HEK293T (cell line): ENCODE results near the gene SKIC8.

Experiments used
- CTCF ChIA-PET: fragments of 350-600 bp; formaldehyde crosslinking; extraction: SDS; loops from one replicate; lab custom pipeline; 2021; ENCODE audit warnings: antibody characterized with exemption, inconsistent platforms; lab: Yijun Ruan, JAX
- POLR2A ChIA-PET: fragments of 350-600 bp; formaldehyde crosslinking; extraction: SDS; loops from one replicate; lab custom pipeline; 2020; ENCODE audit warnings: antibody characterized with exemption, inconsistent platforms; lab: Yijun Ruan, JAX
- DNase-seq: peaks from one replicate; pipeline ENCODE4 v3.0.0; 2012; ENCODE audit warnings: mixed read lengths; ENCODE audit errors: extremely low spot score
- ARNT ChIP-seq: fragments of 450-650 bp; IDR thresholded peaks from 2 replicates; pipeline ENCODE4 v1.6.1; 2017; ENCODE audit warnings: mild to moderate bottlenecking
- BHLHE40 ChIP-seq: fragments of 450-650 bp; IDR thresholded peaks from 2 replicates; pipeline ENCODE4 v1.6.1; 2016; ENCODE audit warnings: mild to moderate bottlenecking, moderate library complexity, borderline replicate concordance
- CTBP1 ChIP-seq: fragments of 450-650 bp; IDR thresholded peaks from 2 replicates; pipeline ENCODE4 v1.6.1; 2016; ENCODE audit warnings: borderline replicate concordance
- ELF4 ChIP-seq: fragments of 450-650 bp; IDR thresholded peaks from 2 replicates; pipeline ENCODE4 v1.6.1; 2017; ENCODE audit warnings: antibody characterized with exemption
- FOXA1 ChIP-seq: fragments of 450-650 bp; IDR thresholded peaks from 2 replicates; pipeline ENCODE4 v1.6.1; 2016; ENCODE audit warnings: mild to moderate bottlenecking
- FOXK2 ChIP-seq: fragments of 450-650 bp; IDR thresholded peaks from 2 replicates; pipeline ENCODE4 v1.6.1; 2016; ENCODE audit warnings: mild to moderate bottlenecking
- FOXM1 ChIP-seq: fragments of 450-650 bp; IDR thresholded peaks from 2 replicates; pipeline ENCODE4 v1.6.1; 2017; ENCODE audit warnings: mild to moderate bottlenecking, borderline replicate concordance
- HDGF ChIP-seq: fragments of 450-650 bp; IDR thresholded peaks from 2 replicates; pipeline ENCODE4 v1.6.1; 2017; ENCODE audit warnings: antibody characterized with exemption, borderline replicate concordance
- L3MBTL2 ChIP-seq: fragments of 450-650 bp; conservative IDR thresholded peaks from 2 replicates; pipeline ENCODE4 v1.6.1; 2016; ENCODE audit warnings: mild to moderate bottlenecking
- LEF1 ChIP-seq: fragments of 450-650 bp; IDR thresholded peaks from 2 replicates; pipeline ENCODE4 v1.6.1; 2017; ENCODE audit warnings: mild to moderate bottlenecking, borderline replicate concordance
- NFRKB ChIP-seq: fragments of 450-650 bp; IDR thresholded peaks from 2 replicates; pipeline ENCODE4 v1.6.1; 2016; ENCODE audit warnings: mild to moderate bottlenecking, moderate library complexity
- PKNOX1 ChIP-seq: fragments of 450-650 bp; IDR thresholded peaks from 2 replicates; pipeline ENCODE4 v1.6.1; 2016
- SP1 ChIP-seq: fragments of 450-650 bp; IDR thresholded peaks from 2 replicates; pipeline ENCODE4 v1.6.1; 2017
- SUZ12 ChIP-seq: fragments of 450-650 bp; IDR thresholded peaks from 2 replicates; pipeline ENCODE4 v1.6.1; 2016; ENCODE audit warnings: mild to moderate bottlenecking
- TARDBP ChIP-seq: fragments of 450-650 bp; IDR thresholded peaks from 2 replicates; pipeline ENCODE4 v1.6.1; 2016
- ZNF384 ChIP-seq: fragments of 450-650 bp; IDR thresholded peaks from 2 replicates; pipeline ENCODE4 v1.6.1; 2016

Gene SKIC8

DNA sequence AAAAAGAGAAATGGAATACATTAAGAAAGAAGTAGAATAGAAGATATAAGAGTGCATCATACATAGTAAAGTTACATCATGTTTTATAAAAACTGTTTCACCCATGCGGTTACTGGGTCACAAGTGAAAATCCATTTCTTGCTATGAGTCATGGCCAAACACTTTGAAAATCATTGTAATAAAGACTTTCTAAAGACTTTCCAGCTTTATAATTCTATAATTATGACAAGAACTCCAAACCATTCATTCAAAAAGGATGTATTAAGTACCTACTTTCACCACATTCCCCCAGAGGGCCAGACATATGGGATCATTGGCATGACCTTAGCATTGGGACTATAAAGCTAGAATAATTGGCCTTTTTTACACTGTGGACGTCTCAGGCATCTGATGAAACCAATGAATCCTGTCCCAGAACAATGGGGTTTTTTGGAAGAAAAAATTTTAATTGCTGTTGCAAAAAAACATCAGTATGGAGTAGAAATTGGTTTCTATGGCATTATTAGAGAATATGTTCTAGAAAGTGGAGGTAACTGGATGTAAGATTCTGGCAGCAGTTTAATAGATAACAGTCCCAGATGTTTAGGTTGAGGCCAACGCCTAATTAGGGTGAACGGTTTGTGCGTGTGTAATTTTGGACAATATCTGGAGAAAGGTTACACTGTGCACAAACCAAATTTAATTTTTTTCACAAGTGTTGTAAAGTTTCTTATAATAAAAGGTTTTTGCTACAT is 3.3 kb upstream of the SKIC8 start:
- ChIA-PET CTCF (no interaction called here), POLR2A (interaction anchor here (2.1 kb wide), 1 partner anchor 135 kb away, joined by 5 read pairs; no protein-coding TSS in a partner anchor)
- no peak for DNase-seq
- no peak for TF ChIP-seq BHLHE40
- TF ChIP-seq ZNF384: no peak
- no peak for TF ChIP-seq FOXA1
- TF ChIP-seq TARDBP: no peak
- TF ChIP-seq SUZ12: no peak
- no peak for TF ChIP-seq FOXM1
- no peak for TF ChIP-seq ELF4
- no peak for TF ChIP-seq HDGF
- no peak for TF ChIP-seq NFRKB
- TF ChIP-seq CTBP1: no peak
- no peak for TF ChIP-seq LEF1
- TF ChIP-seq FOXK2: no peak
- TF ChIP-seq ARNT: no peak
- TF ChIP-seq PKNOX1: no peak
- TF ChIP-seq SP1: no peak

GRCh38 chr15:78301828-78302227 is 2.4 kb upstream of the SKIC8 start:
- TF ChIP-seq ZNF384 (no peak), FOXM1 (no peak), SUZ12 (no peak), L3MBTL2 (no peak), CTBP1 (no peak), FOXK2 (no peak), PKNOX1 (no peak), BHLHE40 (no peak), NFRKB (no peak), HDGF (no peak), ARNT (no peak), TARDBP (no peak), ELF4 (no peak), LEF1 (no peak), SP1 (no peak), FOXA1 (no peak)
- ChIA-PET CTCF (interaction anchor here (0.6 kb wide), 1 partner anchor 116 kb away, joined by 3 read pairs; no protein-coding TSS in a partner anchor), POLR2A (interaction anchor here (2.1 kb wide), 1 partner anchor 136 kb away, joined by 5 read pairs; no protein-coding TSS in a partner anchor)
- DNase-seq: no peak

GRCh38 chr15:78301326-78301725 is 1.9 kb upstream of the SKIC8 start:
- POLR2A ChIA-PET: interaction anchor here (2.1 to 2.4 kb wide), 2 partner anchors 7 to 136 kb away, joined by 5 to 31 read pairs; no protein-coding TSS in a partner anchor
- CTCF ChIA-PET: no interaction called here
- TF ChIP-seq SUZ12 (no peak), SP1 (no peak), ELF4 (no peak), ARNT (no peak)
- DNase-seq: no peak

GRCh38 chr15:78292219-78292618 is 7.2 kb downstream of the SKIC8 start:
- POLR2A ChIA-PET: interaction anchor here (1.0 kb wide), 1 partner anchor 10 kb away, joined by 3 read pairs; no protein-coding TSS in a partner anchor
- DNase-seq: no peak
- TF ChIP-seq CTBP1: no peak
- no peak for TF ChIP-seq PKNOX1
- no peak for TF ChIP-seq BHLHE40
- no peak for TF ChIP-seq SP1
- no peak for TF ChIP-seq FOXA1
- TF ChIP-seq NFRKB: no peak
- TF ChIP-seq LEF1: no peak
- no peak for TF ChIP-seq SUZ12
- no peak for TF ChIP-seq ELF4
- no peak for TF ChIP-seq FOXM1
- no peak for TF ChIP-seq ZNF384
- no peak for TF ChIP-seq L3MBTL2
- TF ChIP-seq HDGF: no peak
- no peak for TF ChIP-seq TARDBP
- CTCF ChIA-PET: no interaction called here

GRCh38 chr15:78291698-78292097 is 7.7 kb downstream of the SKIC8 start:
- DNase-seq: no peak
- ChIA-PET CTCF (interaction anchor here (0.6 kb wide), 1 partner anchor 582 kb away, joined by 13 read pairs; no protein-coding TSS in a partner anchor), POLR2A (interaction anchor here (1.7 kb wide), 1 partner anchor 8 kb away, joined by 10 read pairs; the partner anchor contains the start of gene SKIC8)
- no peak for TF ChIP-seq SP1
- no peak for TF ChIP-seq HDGF
- no peak for TF ChIP-seq FOXK2
- TF ChIP-seq L3MBTL2: no peak
- TF ChIP-seq NFRKB: no peak

GRCh38 chr15:78291052-78291451 is 8.4 kb downstream of the SKIC8 start:
- ChIA-PET CTCF (interaction anchor here (0.6 kb wide), 1 partner anchor 583 kb away, joined by 13 read pairs; no protein-coding TSS in a partner anchor), POLR2A (interaction anchor here (1.7 kb wide), 1 partner anchor 8 kb away, joined by 10 read pairs; the partner anchor contains the start of gene SKIC8)
- TF ChIP-seq NFRKB (no peak), LEF1 (no peak), TARDBP (no peak), BHLHE40 (no peak), ELF4 (no peak), FOXA1 (no peak), FOXK2 (no peak), PKNOX1 (no peak), SUZ12 (no peak), ZNF384 (no peak), FOXM1 (no peak), SP1 (no peak), CTBP1 (no peak), HDGF (no peak), ARNT (no peak), L3MBTL2 (no peak)
- DNase-seq: no peak
